Caki2 (cell line): ENCODE data around the gene AAMP. TPM values are rescaled to one million over a fixed set of nuclear protein-coding genes. Genes with fewer than 3 reads are reported as not detected.

ENCODE experiments used
- DNase-seq: peaks from one replicate; pipeline ENCODE4 v3.0.0-alpha.2; 2015; ENCODE audit warnings: low read depth
- in situ Hi-C: cut with HindIII; loops from 2 replicates; pipeline ENCODE4 v1.10.0; 2016; ENCODE audit warnings: low sequenced_read_pairs, low pct_unique_long_range_greater_than_20kb, mixed read lengths
- total RNA-seq: library from RNA; depleted of rRNA; stranded (reverse); fragments of >200 nt; shearing (Covaris generic); gene quantifications from 2 replicates; pipeline ENCODE4 v1.2.3, GENCODE V29; 2014; ENCODE audit warnings: low replicate concordance; rRNA removed

The AAMP gene
- total RNA-seq, 1 experiment from 2014 or later, result 130 TPM

- DNase-seq, result no peak
- in situ Hi-C loops, result no loop called here
Observed at GRCh38 chr2:218216336-218216673, 53.6 kb downstream of the AAMP start.

Other genes with a start within 250 kb of the AAMP start
- not detected in 2 replicates for gene RUFY4, start 200.9 kb downstream of the AAMP start, total RNA-seq
- not detected in 2 replicates for gene CXCR2, start 144.1 kb downstream of the AAMP start, total RNA-seq
- gene CXCR1, start 103.2 kb downstream of the AAMP start, total RNA-seq, result not detected in 2 replicates
- gene ARPC2, start 52.9 kb downstream of the AAMP start, total RNA-seq, result 470 and 533 TPM in 2 replicates
- 0.12 TPM in 1 of 2 replicates, not detected in the other for gene GPBAR1, start 9.1 kb downstream of the AAMP start, total RNA-seq
- gene PNKD, start 382 bp upstream of the AAMP start, total RNA-seq, result 66.8 and 75.8 TPM in 2 replicates
- 159 and 177 TPM in 2 replicates for gene TMBIM1, start 22.4 kb upstream of the AAMP start, total RNA-seq
- 0.57 and 3.2 TPM in 2 replicates for gene CATIP, start 86.7 kb upstream of the AAMP start, total RNA-seq
- gene SLC11A1, start 112.1 kb upstream of the AAMP start, total RNA-seq, result 1.4 and 3.0 TPM in 2 replicates
- 53.8 and 73.6 TPM in 2 replicates for gene CTDSP1, start 129.7 kb upstream of the AAMP start, total RNA-seq
- not detected in 2 replicates for gene VIL1, start 149.0 kb upstream of the AAMP start, total RNA-seq